GM19372 (cell line): ENCODE results near the gene KEAP1.
A peak's percentile ranks its signal among the peaks of the same experiment; 100 is the strongest.

ENCODE experiments used
- ATAC-seq: cut with Tn5 transposase; IDR thresholded peaks from one replicate; pipeline ENCODE4 v1.9.1; 2021; ENCODE audit warnings: mild to moderate bottlenecking, low read depth, moderate library complexity; ENCODE audit not compliant: unreplicated experiment

Gene KEAP1

GRCh38 chr19:10525636-10526035 is 22.5 kb upstream of the KEAP1 start:
- ATAC-seq: no peak

- ATAC-seq: no peak
These were observed 20.0 kb upstream of the KEAP1 start for GRCh38 chr19:10523135-10523636.

- ATAC-seq: no peak
These were observed 18.5 kb upstream of the KEAP1 start for GRCh38 chr19:10521461-10522171.

- no peak for ATAC-seq
These were observed 17.6 kb upstream of the KEAP1 start for GRCh38 chr19:10520652-10521318.

GRCh38 chr19:10519421-10519820 is 16.3 kb upstream of the KEAP1 start:
- ATAC-seq: no peak

- no peak for ATAC-seq
These were observed 15.5 kb upstream of the KEAP1 start for GRCh38 chr19:10518444-10519361.

GRCh38 chr19:10517760-10518443 is 14.7 kb upstream of the KEAP1 start:
- no peak for ATAC-seq

GRCh38 chr19:10517361-10517759 is 14.2 kb upstream of the KEAP1 start, which contains the start of gene S1PR5:
TSS of gene S1PR5 (minus strand) at chr19:10517447. CDS start at chr19:10515011, 2,436 bp downstream.
- ATAC-seq: no peak

- no peak for ATAC-seq
These were observed 13.6 kb upstream of the KEAP1 start for GRCh38 chr19:10516671-10517286.

- no peak for ATAC-seq
These were observed 12.9 kb upstream of the KEAP1 start for GRCh38 chr19:10516064-10516385.

- ATAC-seq: no peak
These were observed 11.3 kb upstream of the KEAP1 start for GRCh38 chr19:10514211-10515145.

GRCh38 chr19:10513223-10513622 is 10.1 kb upstream of the KEAP1 start:
- ATAC-seq: no peak

- no peak for ATAC-seq
These were observed 7.2 kb upstream of the KEAP1 start for GRCh38 chr19:10510301-10510802.

- ATAC-seq: no peak
These were observed 5.6 kb upstream of the KEAP1 start for GRCh38 chr19:10508707-10509106.

GRCh38 chr19:10508036-10508435 is 4.9 kb upstream of the KEAP1 start:
- no peak for ATAC-seq

- no peak for ATAC-seq
These were observed 2.5 kb upstream of the KEAP1 start for GRCh38 chr19:10505583-10506229.

GRCh38 chr19:10502524-10503001 is 593 bp downstream of the KEAP1 start:
- ATAC-seq: peak; percentile 82

GRCh38 chr19:10501971-10502523 is 1.1 kb downstream of the KEAP1 start:
- peak; percentile 34 for ATAC-seq
